Fibroblast of lung (primary cell): ENCODE results near the gene ZBTB11.

Source experiments
- CTCF ChIP-seq, 2 donors: IDR thresholded peaks in 1 of 2; conservative IDR thresholded peaks in 1 of 2; 1 replicate in 1 of 2; 2 replicates in 1 of 2; pipeline ENCODE4 v1.5.1; 2011 to 2012; ENCODE audit warnings: low read length in 2 of 2, control low read depth in 1 of 2, inconsistent platforms in 1 of 2, low read depth in 1 of 2, mild to moderate bottlenecking in 1 of 2
- EZH2 ChIP-seq: IDR thresholded peaks from 2 replicates; pipeline ENCODE4 v1.5.1; 2012; ENCODE audit warnings: low read length, control low read depth, mild to moderate bottlenecking; ENCODE audit errors: missing control alignments

GRCh38 chr3:101631098-101631796 lies 45.7 kb downstream of the ZBTB11 start:
- TF ChIP-seq CTCF (conservative IDR thresholded peaks at IDR 0.05 in 1 of 2, IDR thresholded peaks at IDR 0.05 in 1 of 2; ENCODE audit: low read depth in 1 of 2, low read length in 2 of 2) (no peak), EZH2 (no peak)
